HFFc6 (cell line): ENCODE results near the gene IL1R1. TPM values are rescaled to one million over a fixed set of nuclear protein-coding genes. Genes with fewer than 3 reads are reported as not detected.

Experiments
- DNase-seq: peaks from one replicate; pipeline ENCODE4 v3.0.0-alpha.2; 2018
- H3K27ac Mint-ChIP-seq: 2 replicates; pipeline ENCODE4 v1.8.0; 2020; ENCODE audit warnings: mild to moderate bottlenecking, mixed read lengths
- H3K27me3 Mint-ChIP-seq: 2 replicates; pipeline ENCODE4 v1.8.0; 2021; ENCODE audit warnings: mild to moderate bottlenecking, moderate library complexity, mixed read lengths; ENCODE audit not compliant: insufficient read depth
- H3K36me3 Mint-ChIP-seq: 2 replicates; pipeline ENCODE4 v1.8.0; 2021; ENCODE audit warnings: low read depth, mixed read lengths
- H3K4me1 Mint-ChIP-seq: 2 replicates; pipeline ENCODE4 v1.8.0; 2020; ENCODE audit warnings: low read depth, mixed read lengths
- H3K4me3 Mint-ChIP-seq: 2 replicates; pipeline ENCODE4 v1.8.0; 2020; ENCODE audit warnings: mild to moderate bottlenecking, moderate library complexity, mixed read lengths
- H3K9me3 Mint-ChIP-seq: 2 replicates; pipeline ENCODE4 v1.8.0; 2020; ENCODE audit warnings: mild to moderate bottlenecking, mixed read lengths
- CTCF ChIP-seq: fragments of 200-600 bp; sonication (generic); IDR thresholded peaks from 2 replicates; pipeline ENCODE4 v1.5.0; 2021; ENCODE audit warnings: antibody characterized with exemption, mild to moderate bottlenecking
- total RNA-seq, 6 experiments: library from RNA; stranded (reverse); fragmentation: NEBNext Ultra II Directional; extraction: Animal tissue kit (Norgen Biotek cat#: 25700); gene quantifications; 2 replicates in 1 of 6; 3 replicates in 5 of 6; pipeline ENCODE4 v1.2.3, GENCODE V29; 2021

IL1R1 gene
- total RNA-seq, 6 experiments from 2014 or later, result 13.8 to 25.0 (median 22.9) TPM

- H3K27ac Mint-ChIP-seq, result peak overlapping the region; percentile 84
- H3K4me3 Mint-ChIP-seq, result peak overlapping the region; percentile 89
- H3K36me3 Mint-ChIP-seq, result peaks cover 32% of the 10 kb centered on the region
- DNase-seq, result peak; percentile 87
- peaks cover 2% of the 10 kb centered on the region for H3K27me3 Mint-ChIP-seq
- peaks cover 30% of the 10 kb centered on the region for H3K9me3 Mint-ChIP-seq
- TF ChIP-seq CTCF, result no peak
- peaks cover 55% of the 10 kb centered on the region for H3K4me1 Mint-ChIP-seq
These were observed 1.3 kb upstream of the IL1R1 start for GRCh38 chr2:102141011-102141943.

- TF ChIP-seq CTCF, result no peak
- H3K27ac Mint-ChIP-seq, result peak overlapping the region; percentile 83
These were observed 393 bp downstream of the IL1R1 start for GRCh38 chr2:102142829-102143449.

GRCh38 chr2:102143450-102143985, 972 bp downstream of the IL1R1 start:
- Mint-ChIP-seq H3K9me3 (peaks cover 52% of the 10 kb centered on the region), H3K27ac (peak overlapping the region; percentile 83), H3K4me1 (peaks cover 38% of the 10 kb centered on the region), H3K4me3 (peak overlapping the region; percentile 86), H3K27me3 (peaks cover 2% of the 10 kb centered on the region), H3K36me3 (peaks cover 54% of the 10 kb centered on the region)
- no peak for TF ChIP-seq CTCF
- no peak for DNase-seq

More at GRCh38 chr2:102142829-102143449, 393 bp downstream of the IL1R1 start:
- peaks cover 43% of the 10 kb centered on the region for H3K4me1 Mint-ChIP-seq
- peaks cover 47% of the 10 kb centered on the region for H3K9me3 Mint-ChIP-seq
- H3K4me3 Mint-ChIP-seq, result peak overlapping the region; percentile 86
- H3K36me3 Mint-ChIP-seq, result peaks cover 48% of the 10 kb centered on the region
- peaks cover 2% of the 10 kb centered on the region for H3K27me3 Mint-ChIP-seq
- peak; percentile 3 for DNase-seq

- Mint-ChIP-seq H3K9me3 (peaks cover 58% of the 10 kb centered on the region), H3K4me3 (peak overlapping the region; percentile 86; the same call in 1 of the 2 replicates), H3K27me3 (peaks cover 2% of the 10 kb centered on the region), H3K36me3 (peaks cover 60% of the 10 kb centered on the region), H3K4me1 (peaks cover 38% of the 10 kb centered on the region), H3K27ac (no peak overlapping the region)
- DNase-seq, result no peak
- no peak for TF ChIP-seq CTCF
These were observed 1.6 kb downstream of the IL1R1 start for GRCh38 chr2:102144128-102144527.

- Mint-ChIP-seq H3K9me3 (peaks cover 62% of the 10 kb centered on the region), H3K27ac (no peak overlapping the region), H3K4me1 (peaks cover 30% of the 10 kb centered on the region), H3K4me3 (no peak overlapping the region), H3K27me3 (peaks cover 2% of the 10 kb centered on the region; the same call in 1 of the 2 replicates), H3K36me3 (peaks cover 65% of the 10 kb centered on the region)
- no peak for TF ChIP-seq CTCF
- no peak for DNase-seq
These were observed 2.6 kb downstream of the IL1R1 start for GRCh38 chr2:102145107-102145506.
